ENCODE results near the gene NYAP1.
"Not testable (repeated sequence)": the region's sequence is repeated elsewhere in the genome, so short reads cannot be mapped to it uniquely, and the experiment has no call there.

NYAP1 gene

DNA sequence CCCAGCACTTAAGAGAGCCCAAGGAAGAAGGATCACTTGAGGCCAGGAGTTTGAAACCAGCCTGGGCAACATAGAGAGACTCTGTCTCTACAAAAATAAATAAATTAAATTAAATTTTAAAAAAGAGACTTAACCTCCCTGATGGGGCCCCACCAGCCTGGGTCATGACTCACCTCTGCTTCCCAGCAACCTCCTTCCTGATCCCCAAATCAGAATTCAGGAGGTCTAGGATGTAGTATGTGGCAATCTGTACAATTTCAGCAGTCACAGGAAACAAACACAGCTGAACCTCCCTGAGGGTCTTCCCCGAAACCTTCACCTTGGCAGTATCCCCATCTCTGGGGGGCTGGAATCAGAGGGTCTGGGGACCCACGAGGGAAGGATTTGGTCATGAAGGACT is 37.7 kb upstream of the NYAP1 start:
- H3K36me3 ChIP-seq (replicated peaks), result no peaks in the 10 kb centered on the region
- no peaks in the 10 kb centered on the region for H3K27me3 ChIP-seq (ENCODE audit: low read depth)
- H3K4me1 ChIP-seq, result peaks cover 5% of the 10 kb centered on the region; the same call in 1 of the 2 replicates
- in situ Hi-C loops (cut with MboI; ENCODE audit: low sequenced_read_pairs), result no loop called here
- DNase-seq (ENCODE audit: low spot score in 2 of 2), result no peak
- no peaks in the 10 kb centered on the region for H3K9me3 ChIP-seq
- no peak overlapping the region for H3K4me3 ChIP-seq

DNA sequence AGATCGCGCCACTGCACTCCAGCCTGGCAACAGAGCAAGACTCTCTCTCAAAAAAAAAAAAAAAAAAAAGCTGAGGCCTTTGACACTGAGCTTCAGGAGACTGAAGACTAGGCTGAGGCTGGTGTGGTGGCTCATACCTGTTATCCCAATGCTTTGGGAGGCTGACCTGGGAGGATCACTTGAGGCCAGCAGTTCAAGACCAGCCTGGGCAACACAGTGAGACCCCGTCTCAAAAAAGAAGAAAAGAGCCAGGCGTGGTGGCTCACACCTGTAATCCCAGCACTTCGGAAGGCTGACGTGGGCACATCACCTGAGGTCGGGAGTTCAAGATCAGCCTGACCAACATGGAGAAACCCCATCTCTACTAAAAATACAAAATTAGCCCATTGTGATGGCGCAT is 36.4 kb upstream of the NYAP1 start:
- H3K4me1 ChIP-seq; H3K36me3 ChIP-seq (replicated peaks); in situ Hi-C loops (cut with MboI; ENCODE audit: low sequenced_read_pairs); H3K9me3 ChIP-seq; H3K27me3 ChIP-seq (ENCODE audit: low read depth); H3K4me3 ChIP-seq; DNase-seq (ENCODE audit: low spot score in 2 of 2): not testable (repeated sequence)

- no peak overlapping the region for H3K4me3 ChIP-seq
- no peaks in the 10 kb centered on the region for H3K36me3 ChIP-seq (replicated peaks)
- in situ Hi-C loops (cut with MboI; ENCODE audit: low sequenced_read_pairs), result no loop called here
- peaks cover 5% of the 10 kb centered on the region; the same call in 1 of the 2 replicates for H3K4me1 ChIP-seq
- H3K27me3 ChIP-seq (ENCODE audit: low read depth), result no peaks in the 10 kb centered on the region
- no peak for DNase-seq (ENCODE audit: low spot score in 2 of 2)
- no peaks in the 10 kb centered on the region for H3K9me3 ChIP-seq
Measured at GRCh38 chr7:100449190-100449795, 34.4 kb upstream of the NYAP1 start.

GRCh38 chr7:100452513-100452912 is 31.2 kb upstream of the NYAP1 start:
- Histone ChIP-seq H3K27me3 (ENCODE audit: low read depth) (no peaks in the 10 kb centered on the region), H3K4me1 (peaks cover 5% of the 10 kb centered on the region; the same call in 1 of the 2 replicates), H3K36me3 (replicated peaks) (no peaks in the 10 kb centered on the region), H3K9me3 (no peaks in the 10 kb centered on the region), H3K4me3 (no peak overlapping the region)
- DNase-seq (ENCODE audit: low spot score in 2 of 2), result no peak
- in situ Hi-C loops (cut with MboI; ENCODE audit: low sequenced_read_pairs), result no loop called here

GRCh38 chr7:100453854-100454253 is 29.9 kb upstream of the NYAP1 start:
- H3K27me3 ChIP-seq (ENCODE audit: low read depth); H3K4me1 ChIP-seq; H3K9me3 ChIP-seq; in situ Hi-C loops (cut with MboI; ENCODE audit: low sequenced_read_pairs); DNase-seq (ENCODE audit: low spot score in 2 of 2); H3K36me3 ChIP-seq (replicated peaks); H3K4me3 ChIP-seq: not testable (repeated sequence)

- H3K9me3 ChIP-seq, result no peaks in the 10 kb centered on the region
- H3K27me3 ChIP-seq (ENCODE audit: low read depth), result no peaks in the 10 kb centered on the region
- no peaks in the 10 kb centered on the region for H3K36me3 ChIP-seq (replicated peaks)
- H3K4me1 ChIP-seq, result peaks cover 4% of the 10 kb centered on the region; the same call in 1 of the 2 replicates
- in situ Hi-C loops (cut with MboI; ENCODE audit: low sequenced_read_pairs), result no loop called here
- no peak for DNase-seq (ENCODE audit: low spot score in 2 of 2)
- H3K4me3 ChIP-seq, result no peak overlapping the region
Measured at GRCh38 chr7:100455206-100455605, 28.5 kb upstream of the NYAP1 start.

DNA sequence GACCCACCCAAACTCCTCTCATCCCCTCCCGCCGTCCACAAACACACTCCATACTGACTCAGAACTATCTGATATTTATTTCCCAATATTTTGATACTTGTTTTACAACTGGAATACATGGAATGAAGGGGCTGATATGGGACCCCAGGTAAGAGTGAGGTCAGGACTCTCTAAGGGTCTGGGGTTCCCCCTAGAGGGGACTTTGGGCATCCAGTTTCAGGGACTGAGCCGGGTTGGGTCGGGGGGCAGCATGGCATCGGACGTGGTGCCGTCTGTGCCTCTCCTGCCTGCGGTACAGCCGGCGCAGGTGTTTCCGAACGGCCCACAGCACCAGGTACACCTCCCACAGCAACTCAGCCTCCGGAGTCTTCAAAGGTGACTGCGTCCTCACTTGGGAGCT is 27.2 kb upstream of the NYAP1 start:
- Histone ChIP-seq H3K36me3 (replicated peaks) (no peaks in the 10 kb centered on the region), H3K4me1 (no peaks in the 10 kb centered on the region), H3K27me3 (ENCODE audit: low read depth) (no peaks in the 10 kb centered on the region), H3K4me3 (no peak overlapping the region), H3K9me3 (no peaks in the 10 kb centered on the region)
- DNase-seq (ENCODE audit: low spot score in 2 of 2), result no peak
- in situ Hi-C loops (cut with MboI; ENCODE audit: low sequenced_read_pairs), result no loop called here

DNA sequence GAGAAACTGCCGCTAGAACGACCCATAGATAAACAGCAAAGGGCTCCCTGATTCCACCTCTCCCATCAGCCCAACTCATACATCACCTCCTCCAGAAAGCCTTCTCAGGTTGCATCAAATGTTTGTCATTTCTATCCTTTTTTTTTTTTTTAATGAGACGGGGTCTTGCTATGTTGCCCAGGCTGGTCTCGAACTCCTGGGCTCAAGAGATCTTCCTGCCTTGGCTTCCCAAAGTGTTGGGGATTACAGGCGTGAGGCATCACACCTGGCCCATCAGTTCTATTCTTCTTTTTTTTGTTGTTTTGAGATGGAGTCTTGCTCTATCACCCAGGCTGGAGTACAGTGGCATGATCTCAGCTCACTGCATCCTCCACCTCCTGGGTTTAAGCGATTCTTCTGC is 26.7 kb upstream of the NYAP1 start:
- Histone ChIP-seq H3K27me3 (ENCODE audit: low read depth) (no peaks in the 10 kb centered on the region), H3K4me3 (no peak overlapping the region), H3K4me1 (no peaks in the 10 kb centered on the region), H3K9me3 (no peaks in the 10 kb centered on the region), H3K36me3 (replicated peaks) (no peaks in the 10 kb centered on the region)
- in situ Hi-C loops (cut with MboI; ENCODE audit: low sequenced_read_pairs), result no loop called here
- DNase-seq (ENCODE audit: low spot score in 2 of 2), result no peak

GRCh38 chr7:100464210-100464660 is 19.5 kb upstream of the NYAP1 start, which contains the start of gene SPACDR:
TSS of gene SPACDR (minus strand) at chr7:100464260. CDS start at chr7:100464025, 235 bp downstream.
- Histone ChIP-seq H3K27me3 (ENCODE audit: low read depth) (no peaks in the 10 kb centered on the region), H3K9me3 (no peaks in the 10 kb centered on the region), H3K4me1 (no peaks in the 10 kb centered on the region), H3K4me3 (no peak within 1 kb of the TSS), H3K36me3 (replicated peaks) (no peaks in the 10 kb centered on the region)
- in situ Hi-C loops (cut with MboI; ENCODE audit: low sequenced_read_pairs), result loop anchor here (10.0 kb wide), 1 partner anchor 101 kb away; no protein-coding TSS in a partner anchor
- no peak for DNase-seq (ENCODE audit: low spot score in 2 of 2)

- H3K36me3 ChIP-seq (replicated peaks), result no peaks in the 10 kb centered on the region
- in situ Hi-C loops (cut with MboI; ENCODE audit: low sequenced_read_pairs), result loop anchor here (10.0 kb wide), 1 partner anchor 100 kb away; no protein-coding TSS in a partner anchor
- no peaks in the 10 kb centered on the region for H3K4me1 ChIP-seq
- no peaks in the 10 kb centered on the region for H3K9me3 ChIP-seq
- no peak for DNase-seq (ENCODE audit: low spot score in 2 of 2)
- no peaks in the 10 kb centered on the region for H3K27me3 ChIP-seq (ENCODE audit: low read depth)
- H3K4me3 ChIP-seq, result no peak overlapping the region
Measured at GRCh38 chr7:100464791-100465190, 18.9 kb upstream of the NYAP1 start.

- H3K27me3 ChIP-seq (ENCODE audit: low read depth), result no peaks in the 10 kb centered on the region
- H3K36me3 ChIP-seq (replicated peaks), result no peaks in the 10 kb centered on the region; the same call in 1 of the 2 replicates
- no peak for DNase-seq (ENCODE audit: low spot score in 2 of 2)
- in situ Hi-C loops (cut with MboI; ENCODE audit: low sequenced_read_pairs), result loop anchor here (10.0 kb wide), 1 partner anchor 100 kb away; no protein-coding TSS in a partner anchor
- no peaks in the 10 kb centered on the region for H3K4me1 ChIP-seq
- H3K4me3 ChIP-seq, result no peak overlapping the region
- no peaks in the 10 kb centered on the region for H3K9me3 ChIP-seq
Measured at GRCh38 chr7:100465299-100465698, 18.4 kb upstream of the NYAP1 start.

DNA sequence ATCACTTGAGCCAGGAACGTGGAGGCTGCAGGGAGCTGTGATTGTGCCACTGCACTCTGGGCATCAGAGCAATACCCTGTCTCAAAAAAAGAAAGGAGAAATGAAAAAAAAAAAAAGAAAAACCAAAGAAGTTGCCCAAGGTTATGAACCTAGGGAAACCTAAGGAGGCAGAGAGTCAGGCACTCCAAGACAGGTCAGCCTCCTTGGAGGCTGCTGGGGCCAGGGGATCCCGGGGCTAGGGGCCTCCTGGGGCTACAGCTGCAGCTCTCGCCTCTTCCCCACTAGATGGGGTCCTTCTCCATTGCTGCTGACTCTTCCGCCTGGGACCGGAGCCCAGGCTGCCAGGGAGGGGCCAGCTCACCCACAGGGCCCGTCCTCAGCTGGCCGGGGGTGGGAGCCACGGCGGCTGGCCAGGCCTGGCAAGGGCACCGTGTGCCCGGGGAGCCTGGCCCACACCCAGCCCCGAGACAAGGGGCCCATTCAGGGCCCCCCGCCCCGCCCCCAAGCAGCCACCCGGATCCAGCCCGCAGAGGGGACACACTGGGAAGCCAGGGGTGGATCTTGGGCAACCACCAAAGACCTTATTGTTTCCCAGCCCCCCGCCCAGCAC is 17.9 kb upstream of the NYAP1 start:
- Histone ChIP-seq H3K36me3 (replicated peaks) (no peaks in the 10 kb centered on the region; the same call in 1 of the 2 replicates), H3K4me1 (no peaks in the 10 kb centered on the region), H3K9me3 (no peaks in the 10 kb centered on the region), H3K27me3 (ENCODE audit: low read depth) (no peaks in the 10 kb centered on the region), H3K4me3 (no peak overlapping the region)
- DNase-seq (ENCODE audit: low spot score in 2 of 2), result peak; percentile 46 to 57
- in situ Hi-C loops (cut with MboI; ENCODE audit: low sequenced_read_pairs), result loop anchor here (10.0 kb wide), 1 partner anchor 99 kb away; no protein-coding TSS in a partner anchor

DNA sequence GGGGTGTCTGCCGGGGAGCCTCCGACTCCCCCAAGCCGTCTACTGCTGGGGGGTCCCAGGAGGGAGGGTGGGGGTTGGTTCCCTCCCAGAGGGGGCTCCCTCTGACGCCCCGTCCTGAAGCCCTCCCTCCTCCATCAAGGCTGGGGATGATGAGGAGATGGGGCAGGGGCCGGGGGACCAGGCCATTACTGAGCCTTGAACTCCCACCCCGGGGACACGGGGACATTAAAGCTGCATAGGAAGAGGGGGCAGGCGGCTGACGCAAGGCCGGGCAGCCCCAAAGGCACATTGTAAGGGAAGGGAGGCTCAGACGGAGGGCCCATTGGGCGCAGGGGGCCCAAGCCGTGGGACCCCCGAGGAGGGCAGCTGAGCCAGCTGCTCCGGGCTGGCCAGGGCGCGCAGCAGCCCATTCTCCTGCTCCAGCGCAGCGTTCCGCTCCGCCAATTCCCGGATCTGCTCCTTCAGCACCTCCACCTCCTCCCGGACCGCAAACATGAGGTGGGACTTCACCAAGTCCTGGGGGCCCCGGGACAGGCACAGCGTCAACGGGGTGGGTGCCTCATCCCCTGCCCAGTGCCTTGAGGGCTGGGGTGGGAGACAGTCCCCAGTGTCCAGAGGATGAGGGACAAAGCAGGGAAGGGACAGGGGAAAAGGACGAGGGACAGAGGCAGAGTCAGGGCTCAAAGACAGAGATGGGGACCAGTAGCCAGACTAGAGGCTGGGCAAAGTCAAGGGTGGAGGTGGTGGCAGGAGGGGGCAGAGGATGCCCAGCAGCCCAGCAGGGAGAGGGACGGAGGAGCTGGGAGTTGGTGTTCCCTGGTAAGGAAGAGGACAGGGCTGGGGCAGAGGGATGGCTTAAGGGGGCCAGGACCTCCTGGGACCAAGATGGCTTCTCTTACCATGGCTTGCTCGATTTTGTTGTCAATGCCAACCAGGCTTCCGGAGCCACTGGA is 16.8 kb upstream of the NYAP1 start:
- Histone ChIP-seq H3K27me3 (ENCODE audit: low read depth) (no peaks in the 10 kb centered on the region), H3K36me3 (replicated peaks) (no peaks in the 10 kb centered on the region; the same call in 1 of the 2 replicates), H3K4me1 (no peaks in the 10 kb centered on the region), H3K4me3 (no peak overlapping the region), H3K9me3 (no peaks in the 10 kb centered on the region)
- DNase-seq (ENCODE audit: low spot score in 2 of 2), result no peak
- in situ Hi-C loops (cut with MboI; ENCODE audit: low sequenced_read_pairs), result loop anchor here (10.0 kb wide), 1 partner anchor 98 kb away; no protein-coding TSS in a partner anchor
